Measurements from ENCODE around the gene ZNF626.
"Not testable (repeated sequence)": the region's sequence is repeated elsewhere in the genome, so short reads cannot be mapped to it uniquely, and the experiment has no call there.

Gene ZNF626

GRCh38 chr19:20661150-20661819 lies at the start of gene ZNF626:
Gene ZNF626 (minus strand): TSS chr19:20661571. CDS start chr19:20661446, 125 bp downstream.
- peak; percentile 95 for DNase-seq

DNA sequence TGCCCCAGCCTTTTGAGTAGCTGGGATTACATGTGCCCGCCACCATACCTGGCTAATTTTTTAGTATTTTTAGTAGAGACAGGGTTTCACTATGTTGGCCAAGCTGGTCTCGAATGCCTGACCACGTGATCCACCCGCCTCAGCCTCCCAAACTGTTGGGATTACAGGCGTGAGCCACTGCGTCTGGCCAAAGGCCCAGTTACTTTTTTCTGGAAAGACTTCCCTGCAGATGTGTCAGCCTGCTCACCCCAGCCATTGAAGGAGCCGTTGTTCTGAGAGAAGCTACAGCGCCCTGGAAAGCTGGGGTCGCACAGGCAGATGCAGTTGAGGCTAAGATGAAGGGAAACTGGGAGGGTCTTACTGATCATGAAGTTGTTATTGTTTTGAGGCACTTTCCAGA lies 7.9 kb upstream of the ZNF626 start:
- DNase-seq, result no peak

DNA sequence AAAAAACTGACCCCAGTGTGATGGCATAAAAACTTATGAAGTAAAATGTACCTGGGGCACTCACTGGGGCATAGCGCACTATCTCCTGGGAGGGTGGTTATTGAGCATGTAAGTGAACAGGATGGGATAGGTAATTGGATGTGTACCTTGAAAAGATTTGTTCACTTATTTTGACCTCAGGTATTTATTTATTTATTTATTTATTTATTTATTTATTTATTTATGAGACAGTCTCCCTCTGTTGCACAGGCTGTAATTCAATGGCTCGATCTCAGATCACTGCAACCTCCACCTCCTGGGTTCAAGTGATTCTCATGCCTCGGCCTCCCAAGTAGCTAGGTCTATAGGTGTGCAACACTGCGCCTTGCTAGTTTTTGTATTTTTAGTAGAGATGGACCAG lies 5.9 kb upstream of the ZNF626 start:
- no peak for DNase-seq

- DNase-seq, result no peak
Measured at GRCh38 chr19:20664901-20665781, 3.8 kb upstream of the ZNF626 start.

DNA sequence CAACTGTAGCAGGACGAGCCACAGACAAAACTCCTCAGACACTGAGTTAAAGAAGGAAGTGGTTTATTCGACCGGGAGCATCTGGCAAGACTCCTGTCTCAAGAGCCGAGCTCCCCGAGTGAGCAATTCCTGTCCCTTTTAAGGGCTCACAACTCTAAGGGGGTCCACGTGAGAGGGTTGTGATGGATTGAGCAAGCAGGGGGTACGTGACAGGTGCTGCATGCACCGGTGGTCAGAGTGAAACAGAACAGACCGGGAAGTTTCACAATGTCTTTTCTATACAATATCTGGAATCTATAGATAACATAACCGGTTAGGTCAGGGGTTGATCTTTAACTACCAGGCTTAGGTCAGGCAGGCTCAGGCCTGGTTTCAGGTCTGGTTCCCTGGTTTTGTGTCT lies 3.1 kb upstream of the ZNF626 start:
- DNase-seq, result not testable (repeated sequence)

DNA sequence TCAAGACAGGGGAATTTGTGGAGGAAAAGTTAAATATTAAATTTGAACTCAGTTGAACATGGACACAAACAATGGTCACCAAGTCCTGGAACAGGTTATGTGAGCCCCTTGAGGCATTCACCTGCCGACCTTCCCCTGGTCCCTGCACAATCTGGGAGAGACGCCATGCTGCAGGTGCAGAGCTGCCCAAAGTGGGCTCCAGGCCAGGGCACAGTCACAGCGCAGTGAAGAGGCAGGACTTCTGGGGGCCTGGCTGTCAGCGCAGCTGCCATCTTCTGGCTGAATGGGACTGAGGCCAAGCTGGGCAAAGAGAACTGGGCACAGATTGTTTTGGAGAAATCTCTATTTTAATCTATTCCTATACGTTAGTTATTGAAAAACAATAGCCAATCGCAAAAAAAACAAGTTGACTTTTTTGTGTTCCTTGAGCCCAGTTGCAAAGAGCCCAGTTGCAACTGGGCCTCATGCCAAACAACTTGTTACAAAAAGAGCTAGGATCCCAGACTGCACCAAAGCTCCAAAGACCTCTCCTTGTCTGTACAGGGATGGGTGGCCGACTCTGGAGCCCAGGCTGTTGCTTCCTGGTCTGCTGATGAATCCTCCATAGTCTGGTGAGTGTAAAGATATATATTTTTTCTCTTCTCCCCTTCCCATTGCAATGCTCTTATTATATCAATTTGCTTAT lies 1.2 kb upstream of the ZNF626 start:
- no peak for DNase-seq

- no peak for DNase-seq
Measured at GRCh38 chr19:20660473-20661140, 764 bp downstream of the ZNF626 start.

DNA sequence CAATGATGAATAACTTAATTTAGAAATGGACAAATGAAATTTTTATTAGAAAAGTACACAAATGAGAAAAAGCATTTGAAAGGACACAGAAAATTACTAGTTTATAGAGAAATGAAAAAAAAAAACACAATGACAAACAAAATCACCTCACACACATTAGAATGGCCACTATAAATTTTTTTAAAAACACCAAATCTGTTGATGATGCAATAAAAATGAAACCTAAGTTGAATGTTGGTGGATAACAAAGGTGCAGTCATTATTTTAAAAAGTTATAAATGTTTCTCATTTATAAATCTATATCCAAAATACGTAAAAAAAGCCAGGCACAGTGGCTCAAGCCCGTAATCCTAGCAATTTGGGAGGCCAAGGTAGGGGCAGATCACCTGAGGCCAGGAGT lies 20.8 kb downstream of the ZNF626 start:
- DNase-seq, result no peak

GRCh38 chr19:20640023-20640422 lies 21.3 kb downstream of the ZNF626 start:
- DNase-seq, result no peak

- DNase-seq, result not testable (repeated sequence)
Measured at GRCh38 chr19:20624560-20624959, 36.8 kb downstream of the ZNF626 start.

DNA sequence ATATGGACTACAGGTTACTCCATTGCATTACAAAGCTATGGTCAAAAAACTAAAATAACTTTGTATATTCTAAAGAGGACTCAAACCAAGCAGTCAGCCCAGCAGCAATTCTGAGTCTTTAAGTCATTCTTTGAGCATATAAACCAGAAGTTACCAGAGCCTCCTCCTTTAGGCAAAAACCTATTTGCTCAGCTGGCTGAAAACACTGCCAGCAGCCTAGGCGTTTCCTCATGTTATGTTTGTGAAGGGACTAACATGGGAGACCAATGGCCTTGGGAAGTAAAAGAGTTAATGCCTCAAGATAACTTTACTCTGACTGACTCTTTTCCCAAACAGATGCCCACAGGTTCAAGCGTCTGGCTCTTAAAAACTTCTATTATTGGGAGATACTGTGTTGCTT lies 45.3 kb downstream of the ZNF626 start:
- DNase-seq, result no peak

GRCh38 chr19:20614971-20615370 lies 46.4 kb downstream of the ZNF626 start:
- DNase-seq, result not testable (repeated sequence)

GRCh38 chr19:20612711-20613316 lies 48.6 kb downstream of the ZNF626 start:
- DNase-seq, result no peak

DNA sequence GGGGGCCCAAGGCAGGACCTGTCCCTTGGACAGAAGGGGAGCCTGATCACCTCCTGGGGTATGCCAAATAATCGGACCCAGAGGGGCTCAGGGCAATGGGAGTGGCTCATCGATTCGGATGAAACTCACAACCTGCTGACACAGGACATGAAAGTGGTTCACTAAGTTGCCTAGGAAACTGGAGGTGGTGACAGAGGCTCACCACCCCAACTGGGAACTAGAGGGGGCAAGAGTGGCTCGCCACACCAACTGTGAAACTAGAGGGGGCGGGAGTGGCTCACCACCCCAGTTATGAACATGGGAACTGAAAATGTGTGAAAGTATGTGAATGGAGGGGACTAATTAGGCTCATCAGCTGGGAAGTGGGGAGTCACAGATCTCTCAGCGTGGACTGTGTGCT lies 49.5 kb downstream of the ZNF626 start:
- DNase-seq, result no peak

- DNase-seq, result no peak
Measured at GRCh38 chr19:20607943-20608342, 53.4 kb downstream of the ZNF626 start.
